IPS DF 6.9 (cell line): ENCODE measurements around the gene VPS8.
"Not testable (repeated sequence)": the region's sequence is repeated elsewhere in the genome, so short reads cannot be mapped to it uniquely, and the experiment has no call there.

Source experiments
- DNase-seq: peaks from one replicate; pipeline ENCODE4 v3.0.0-alpha.2; 2013; ENCODE audit warnings: low read depth, low spot score
- H3K27ac ChIP-seq: one replicate; pipeline ENCODE4 v1.5.1; 2013; ENCODE audit warnings: low read length, control low read depth
- H3K27me3 ChIP-seq: 2 replicates; pipeline ENCODE4 v1.6.1; 2013; ENCODE audit warnings: mild to moderate bottlenecking, low read length; ENCODE audit not compliant: control insufficient read depth, insufficient read depth
- H3K36me3 ChIP-seq: 2 replicates; pipeline ENCODE4 v1.6.1; 2013; ENCODE audit warnings: low read length; ENCODE audit not compliant: control insufficient read depth, insufficient read depth
- H3K4me1 ChIP-seq: 2 replicates; pipeline ENCODE4 v1.6.1; 2013; ENCODE audit warnings: low read length; ENCODE audit not compliant: control insufficient read depth, insufficient read depth
- H3K4me3 ChIP-seq: 2 replicates; pipeline ENCODE4 v1.5.1; 2013; ENCODE audit warnings: mild to moderate bottlenecking, low read length
- H3K9me3 ChIP-seq: 2 replicates; pipeline ENCODE4 v1.6.1; 2013; ENCODE audit warnings: low read length, inconsistent platforms; ENCODE audit not compliant: control insufficient read depth, insufficient read depth
- WGBS: extraction: QIAGEN DNeasy Blood & Tissue Kit; methylation state at CpG from one replicate; pipeline ENCODE4 v1.1.7; 2013; ENCODE audit warnings: mixed read lengths, missing lambda C conversion rate; ENCODE audit not compliant: insufficient read length, insufficient coverage; 5-methylcytosine and 5-hydroxymethylcytosine counted together

VPS8 gene

DNA sequence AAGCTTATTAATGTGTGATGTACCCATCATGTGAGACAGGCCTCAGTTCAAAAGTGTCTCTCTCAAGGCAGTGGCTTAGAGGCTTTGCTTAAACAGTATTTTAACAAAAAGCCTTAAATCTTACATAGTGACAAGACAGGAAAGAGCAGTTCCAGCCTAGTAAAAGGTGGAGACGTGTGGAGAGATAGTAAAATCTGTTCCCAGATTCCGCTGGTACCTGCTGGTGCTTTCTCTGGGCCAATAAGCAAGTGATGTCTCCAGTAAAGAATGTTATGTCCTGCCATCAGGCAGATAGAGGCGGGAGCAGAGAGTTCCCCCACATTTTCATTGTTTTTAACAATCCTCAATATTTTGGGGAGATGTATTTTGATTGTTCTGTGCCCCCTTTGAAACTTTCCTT is 135.0 kb downstream of the VPS8 start:
- Histone ChIP-seq H3K4me3 (no peak overlapping the region), H3K36me3 (no peaks in the 10 kb centered on the region), H3K4me1 (no peaks in the 10 kb centered on the region), H3K9me3 (no peaks in the 10 kb centered on the region), H3K27ac (no peak overlapping the region), H3K27me3 (no peaks in the 10 kb centered on the region)
- no peak for DNase-seq
- no CpG with 5 or more reads among the region's 3 CpGs for WGBS

DNA sequence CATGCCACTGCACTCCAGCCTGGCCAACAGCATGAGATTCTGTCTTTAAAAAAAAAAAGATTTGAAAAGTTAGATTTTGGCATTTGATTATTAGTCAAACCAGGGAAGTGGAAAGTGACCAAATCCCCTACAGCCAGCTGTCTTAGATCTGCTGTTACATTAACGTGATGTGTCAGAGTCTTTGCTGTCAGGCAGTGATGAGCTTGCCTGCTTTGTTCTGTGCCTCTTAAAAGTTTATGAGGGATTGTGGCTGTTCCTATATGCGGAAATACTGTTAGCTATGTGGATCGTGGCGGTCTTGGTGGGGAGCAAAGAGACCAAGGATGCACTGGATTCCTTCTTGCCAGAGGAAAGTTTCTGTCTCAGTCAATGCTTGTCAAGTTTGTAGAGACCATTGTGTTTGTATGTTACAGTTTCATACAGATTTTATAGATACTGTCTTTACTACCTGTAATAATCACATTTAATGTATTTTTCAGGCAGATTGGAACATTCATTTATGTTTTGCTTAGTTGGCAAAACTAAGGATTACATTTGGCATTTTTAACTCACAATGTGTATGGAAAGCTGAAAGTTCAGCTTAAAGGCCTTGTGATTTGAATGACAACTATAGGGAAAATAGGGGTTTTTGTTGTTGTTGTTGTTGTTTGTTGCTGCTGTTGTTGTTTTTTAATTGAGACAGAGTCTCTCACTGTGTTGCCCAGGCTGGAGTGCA is 137.4 kb downstream of the VPS8 start:
- Histone ChIP-seq H3K27ac (no peak overlapping the region), H3K4me1 (peaks cover 2% of the 10 kb centered on the region; the same call in 1 of the 2 replicates), H3K4me3 (no peak overlapping the region), H3K27me3 (no peaks in the 10 kb centered on the region), H3K9me3 (no peaks in the 10 kb centered on the region), H3K36me3 (no peaks in the 10 kb centered on the region)
- WGBS, result no CpG with 5 or more reads among the region's 4 CpGs
- no peak for DNase-seq

DNA sequence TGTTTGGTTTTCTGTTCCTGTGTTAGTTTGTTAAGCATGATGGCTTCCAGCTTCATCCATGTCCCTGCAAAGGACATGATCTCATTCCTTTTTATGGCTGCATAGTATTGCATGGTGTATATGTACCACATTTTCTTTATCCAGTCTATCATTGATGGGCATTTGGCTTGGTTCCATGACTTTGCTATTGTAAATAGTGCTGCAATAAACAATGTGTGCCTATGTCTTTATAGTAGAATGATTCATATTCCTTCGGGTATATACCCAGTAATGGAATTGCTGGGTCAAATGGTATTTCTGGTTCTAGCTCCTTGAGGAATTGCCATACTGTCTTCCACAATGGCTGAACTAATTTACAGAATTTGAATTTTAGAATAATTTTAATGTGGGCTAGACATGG is 138.8 kb downstream of the VPS8 start:
- not testable (repeated sequence) for H3K4me1 ChIP-seq, DNase-seq, H3K9me3 ChIP-seq, H3K27me3 ChIP-seq, H3K4me3 ChIP-seq, H3K36me3 ChIP-seq, H3K27ac ChIP-seq
- WGBS, result no CpG with 5 or more reads among the region's 1 CpG

DNA sequence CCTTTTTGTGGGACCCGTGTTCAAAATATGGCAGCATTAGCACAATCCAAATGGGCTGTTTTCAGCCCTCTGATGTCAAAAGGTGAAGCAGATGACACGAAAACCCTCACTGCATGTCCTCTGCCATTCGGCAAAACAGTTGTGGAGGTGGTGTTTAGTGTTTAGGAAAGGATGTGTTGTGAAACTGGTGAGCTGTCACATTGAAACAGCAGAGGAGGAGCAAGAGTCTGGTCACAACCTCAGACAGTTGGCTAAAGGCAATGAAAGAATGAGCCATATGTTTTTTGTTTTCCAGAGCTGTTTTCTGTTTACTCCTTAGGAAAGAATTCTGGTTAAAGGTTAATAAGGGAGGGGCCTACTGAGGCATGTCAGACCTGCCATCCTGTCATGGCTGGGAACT is 140.7 kb downstream of the VPS8 start:
- no peak for DNase-seq
- H3K4me1 ChIP-seq, result peaks cover 2% of the 10 kb centered on the region; the same call in 1 of the 2 replicates
- no peaks in the 10 kb centered on the region for H3K27me3 ChIP-seq
- no peaks in the 10 kb centered on the region for H3K9me3 ChIP-seq
- H3K27ac ChIP-seq, result no peak overlapping the region
- no peak overlapping the region for H3K4me3 ChIP-seq
- H3K36me3 ChIP-seq, result no peaks in the 10 kb centered on the region
- no CpG with 5 or more reads among the region's 3 CpGs for WGBS

GRCh38 chr3:184953401-184953800 is 141.4 kb downstream of the VPS8 start:
- H3K4me1 ChIP-seq, result peaks cover 2% of the 10 kb centered on the region; the same call in 1 of the 2 replicates
- no CpG with 5 or more reads among the region's 2 CpGs for WGBS
- no peak overlapping the region for H3K27ac ChIP-seq
- no peak for DNase-seq
- no peaks in the 10 kb centered on the region for H3K9me3 ChIP-seq
- no peak overlapping the region for H3K4me3 ChIP-seq
- no peaks in the 10 kb centered on the region for H3K36me3 ChIP-seq
- no peaks in the 10 kb centered on the region for H3K27me3 ChIP-seq

DNA sequence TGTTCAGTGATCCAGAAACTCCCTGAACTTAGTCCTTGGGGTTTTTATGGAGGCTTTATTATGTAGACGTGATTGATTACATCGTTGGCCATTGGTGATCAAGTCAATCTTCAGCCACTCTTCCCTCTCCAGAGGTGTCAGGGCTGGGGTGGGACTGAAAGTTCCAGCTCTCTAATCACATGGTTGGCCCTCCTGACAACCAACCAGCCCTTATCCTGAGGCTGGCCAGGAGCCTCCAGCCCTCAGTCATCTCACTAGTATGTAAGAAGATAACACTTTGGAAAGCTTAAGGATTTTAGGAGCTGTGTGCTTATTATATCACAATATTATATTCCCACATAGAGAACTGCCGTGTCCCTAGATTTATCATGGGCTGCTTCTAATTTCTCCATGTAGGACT is 142.3 kb downstream of the VPS8 start:
- H3K36me3 ChIP-seq, result no peaks in the 10 kb centered on the region
- H3K27me3 ChIP-seq, result no peaks in the 10 kb centered on the region
- no CpG with 5 or more reads among the region's 3 CpGs for WGBS
- H3K27ac ChIP-seq, result no peak overlapping the region
- no peak overlapping the region for H3K4me3 ChIP-seq
- no peak for DNase-seq
- peaks cover 2% of the 10 kb centered on the region; the same call in 1 of the 2 replicates for H3K4me1 ChIP-seq
- no peaks in the 10 kb centered on the region for H3K9me3 ChIP-seq

DNA sequence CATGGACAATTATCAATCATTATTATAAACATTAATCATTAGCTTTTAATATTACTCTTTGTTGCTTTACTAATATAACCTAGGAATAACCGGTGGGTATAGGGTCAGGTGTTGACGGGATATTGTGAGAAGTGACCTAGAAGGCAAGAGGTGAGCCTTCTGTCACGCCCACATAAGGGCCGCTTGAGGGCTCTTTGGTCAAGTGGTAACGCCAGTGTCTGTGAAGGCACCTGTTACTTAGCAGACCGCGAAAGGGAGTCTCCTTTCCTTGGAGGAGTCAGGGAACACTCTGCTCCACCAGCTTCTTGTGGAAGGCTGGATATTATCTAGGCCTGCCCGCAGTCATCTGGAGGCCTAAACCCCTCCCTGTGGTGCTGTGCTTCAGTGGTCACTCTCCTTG is 142.9 kb downstream of the VPS8 start:
- not testable (repeated sequence) for DNase-seq, H3K27ac ChIP-seq, H3K9me3 ChIP-seq, H3K36me3 ChIP-seq, H3K27me3 ChIP-seq, H3K4me1 ChIP-seq, H3K4me3 ChIP-seq
- WGBS, result no CpG with 5 or more reads among the region's 8 CpGs

- H3K36me3 ChIP-seq, result no peaks in the 10 kb centered on the region
- no CpG with 5 or more reads among the region's 6 CpGs for WGBS
- DNase-seq, result no peak
These were observed 153.9 kb downstream of the VPS8 start for GRCh38 chr3:184965639-184966430.

GRCh38 chr3:184968115-184968514 is 156.1 kb downstream of the VPS8 start:
- Histone ChIP-seq H3K27me3 (no peaks in the 10 kb centered on the region), H3K4me3 (no peak overlapping the region), H3K9me3 (no peaks in the 10 kb centered on the region), H3K27ac (no peak overlapping the region), H3K4me1 (no peaks in the 10 kb centered on the region), H3K36me3 (no peaks in the 10 kb centered on the region)
- WGBS, result no CpG with 5 or more reads among the region's 1 CpG
- no peak for DNase-seq

More at GRCh38 chr3:184965639-184966430, 153.9 kb downstream of the VPS8 start:
- Histone ChIP-seq H3K4me1 (no peaks in the 10 kb centered on the region), H3K27ac (no peak overlapping the region), H3K4me3 (no peak overlapping the region), H3K9me3 (no peaks in the 10 kb centered on the region), H3K27me3 (no peaks in the 10 kb centered on the region)

GRCh38 chr3:184970186-184970585 is 158.2 kb downstream of the VPS8 start:
- no CpG with 5 or more reads among the region's 3 CpGs for WGBS

More at GRCh38 chr3:184970186-184970585, 158.2 kb downstream of the VPS8 start:
- Histone ChIP-seq H3K27me3 (no peaks in the 10 kb centered on the region), H3K4me1 (no peaks in the 10 kb centered on the region), H3K9me3 (no peaks in the 10 kb centered on the region), H3K36me3 (no peaks in the 10 kb centered on the region), H3K4me3 (no peak overlapping the region), H3K27ac (no peak overlapping the region)
- no peak for DNase-seq
